Measurements from ENCODE around the gene CLASP1.
"Not testable (repeated sequence)": the region's sequence is repeated elsewhere in the genome, so short reads cannot be mapped to it uniquely, and the experiment has no call there.

CLASP1 gene

GRCh38 chr2:121649149-121649595 lies at the start of gene CLASP1:
TSS of gene CLASP1 (minus strand) at chr2:121649462. CDS start at chr2:121605895, 43,567 bp downstream.
- DNase-seq = no peak

GRCh38 chr2:121698318-121698930 lies 49.2 kb upstream of the CLASP1 start:
- no peak for DNase-seq

- no peak for DNase-seq
Measured at GRCh38 chr2:121697108-121697631, 47.9 kb upstream of the CLASP1 start.

- DNase-seq = no peak
Measured at GRCh38 chr2:121696410-121696930, 47.2 kb upstream of the CLASP1 start.

GRCh38 chr2:121695171-121695451 lies 45.8 kb upstream of the CLASP1 start:
- no peak for DNase-seq

GRCh38 chr2:121694398-121695170 lies 45.3 kb upstream of the CLASP1 start:
- no peak for DNase-seq

- not testable (repeated sequence) for DNase-seq
Measured at GRCh38 chr2:121690572-121690971, 41.3 kb upstream of the CLASP1 start.

GRCh38 chr2:121690095-121690494 lies 40.8 kb upstream of the CLASP1 start:
- no peak for DNase-seq

- no peak for DNase-seq
Measured at GRCh38 chr2:121689356-121689755, 40.1 kb upstream of the CLASP1 start.

- no peak for DNase-seq
Measured at GRCh38 chr2:121688820-121689219, 39.6 kb upstream of the CLASP1 start.

- no peak for DNase-seq
Measured at GRCh38 chr2:121686902-121687301, 37.6 kb upstream of the CLASP1 start.

- no peak for DNase-seq
Measured at GRCh38 chr2:121686218-121686617, 37.0 kb upstream of the CLASP1 start.

GRCh38 chr2:121682396-121683298 lies 33.4 kb upstream of the CLASP1 start:
- no peak for DNase-seq

GRCh38 chr2:121677855-121678254 lies 28.6 kb upstream of the CLASP1 start:
- no peak for DNase-seq

- DNase-seq = not testable (repeated sequence)
Measured at GRCh38 chr2:121671621-121672020, 22.4 kb upstream of the CLASP1 start.

GRCh38 chr2:121670181-121670580 lies 20.9 kb upstream of the CLASP1 start:
- DNase-seq = no peak

- no peak for DNase-seq
Measured at GRCh38 chr2:121667618-121668017, 18.4 kb upstream of the CLASP1 start.

- DNase-seq = no peak
Measured at GRCh38 chr2:121666042-121666441, 16.8 kb upstream of the CLASP1 start.

- no peak for DNase-seq
Measured at GRCh38 chr2:121665504-121665903, 16.2 kb upstream of the CLASP1 start.

GRCh38 chr2:121664713-121665112 lies 15.5 kb upstream of the CLASP1 start:
- DNase-seq = no peak

GRCh38 chr2:121664086-121664485 lies 14.8 kb upstream of the CLASP1 start:
- no peak for DNase-seq

GRCh38 chr2:121663434-121663833 lies 14.2 kb upstream of the CLASP1 start:
- no peak for DNase-seq

- no peak for DNase-seq
Measured at GRCh38 chr2:121662656-121663055, 13.4 kb upstream of the CLASP1 start.
